Spleen (tissue), 11 donors: ENCODE data around the gene KIAA0040. TPM values are rescaled to one million over a fixed set of nuclear protein-coding genes. Genes with fewer than 3 reads are reported as not detected.

ENCODE experiments used
- DNase-seq: peaks from one replicate; pipeline ENCODE4 v3.0.0-alpha.2; 2020
- H3K27ac ChIP-seq, 8 donors: fragments of 200-600 bp; sonication (generic) in 7 of 8; 1 replicate in 4 of 8; 2 replicates in 4 of 8; pipeline versions ENCODE4 v1.5.0 to v1.8.0; 2016 to 2021; ENCODE audit warnings: inconsistent platforms in 4 of 8, mild to moderate bottlenecking in 4 of 8, moderate library complexity in 1 of 8
- H3K27me3 ChIP-seq, 7 donors: fragments of 200-600 bp; sonication (generic) in 6 of 7; replicated peaks in 1 of 7; 1 replicate in 4 of 7; 2 replicates in 3 of 7; pipeline versions ENCODE4 v1.5.0 to v1.8.0; 2016 to 2021; ENCODE audit warnings: inconsistent platforms in 3 of 7, mild to moderate bottlenecking in 1 of 7
- H3K36me3 ChIP-seq, 6 donors: fragments of 200-600 bp; sonication (generic) in 5 of 6; 1 replicate in 4 of 6; 2 replicates in 2 of 6; pipeline versions ENCODE4 v1.5.0 to v1.8.0; 2016 to 2021; ENCODE audit warnings: inconsistent platforms in 2 of 6
- H3K4me1 ChIP-seq, 6 donors: fragments of 200-600 bp; sonication (generic) in 5 of 6; 1 replicate in 3 of 6; 2 replicates in 3 of 6; pipeline versions ENCODE4 v1.5.0 to v1.8.0; 2016 to 2021; ENCODE audit warnings: inconsistent platforms in 3 of 6
- H3K4me3 ChIP-seq, 8 donors: fragments of 200-600 bp; sonication (generic) in 7 of 8; 1 replicate in 4 of 8; 2 replicates in 4 of 8; pipeline versions ENCODE4 v1.5.0 to v1.8.0; 2016 to 2021; ENCODE audit warnings: inconsistent platforms in 4 of 8, mild to moderate bottlenecking in 4 of 8, moderate library complexity in 2 of 8
- H3K9me3 ChIP-seq, 8 donors: fragments of 200-600 bp; sonication (generic) in 7 of 8; 1 replicate in 4 of 8; 2 replicates in 4 of 8; pipeline versions ENCODE4 v1.5.0 to v1.8.0; 2016 to 2021; ENCODE audit warnings: inconsistent platforms in 4 of 8
- POLR2A ChIP-seq, 3 donors: fragments of 450-650 bp; IDR thresholded peaks; one replicate each; pipeline ENCODE4 v1.5.1; 2017; ENCODE audit warnings: antibody characterized with exemption in 3 of 3, mild to moderate bottlenecking in 1 of 3
- POLR2AphosphoS5 ChIP-seq, 3 donors: sonication (generic); formaldehyde crosslinking; IDR thresholded peaks; one replicate each; pipeline ENCODE4 v1.5.1; 2017; ENCODE audit warnings: antibody characterized with exemption in 3 of 3
- WGBS, 5 donors: extraction: QIAGEN DNeasy Blood & Tissue Kit in 3 of 5; methylation state at CpG; one replicate each; pipeline versions ENCODE4 v1.1.5 to v1.1.7; 2013 to 2018; 5-methylcytosine and 5-hydroxymethylcytosine counted together
- intact Hi-C: fragments of 100-400 bp; cut with DNase I; formaldehyde crosslinking; loops from one replicate; pipeline ENCODE4 v1.15.0; 2023; ENCODE audit warnings: low total_unique reads
- polyA plus RNA-seq, 3 donors: library from polyadenylated mRNA; stranded (reverse); fragments of 200-250 nt; gene quantifications; one replicate each; pipeline ENCODE4 v1.2.1, GENCODE V29; 2013
- total RNA-seq, 7 donors: library from RNA; depleted of rRNA in 3 of 7; stranded (reverse); fragments of >200 nt in 3 of 7; fragmentation: NEBNext Ultra II Directional in 4 of 7; extraction: Animal tissue kit (Norgen Biotek cat#: 25700) in 4 of 7; gene quantifications; one replicate each; pipeline versions ENCODE4 v1.1.0 to v1.2.1, GENCODE V29; 2016 to 2021
- TF ChIP-seq, protein P1 (sequence below), 11 experiments: fragments of 200-600 bp in 7 of 11; fragments of 450-650 bp in 4 of 11; sonication (generic) in 4 of 11; IDR thresholded peaks in 8 of 11; conservative IDR thresholded peaks in 3 of 11; 1 replicate in 7 of 11; 2 replicates in 4 of 11; pipeline versions ENCODE4 v1.4.0 to v1.8.0; 2016 to 2021; ENCODE audit warnings: antibody characterized with exemption in 11 of 11, inconsistent platforms in 4 of 11, mild to moderate bottlenecking in 1 of 11
- donor health status: healthy with polysubstance abuse.
- donor health status: DM: no; HTN: no; CAD: no; lungs with moderate emphysema.
- donor health status: DM: no; HTN: no; CAD: no.
- donor health status: Bipolar disorder and iron deficiency.
- donor health status: healthy.
- donor health status: DM: no; HTN: no; CAD: no.
- donor health status: DM: yes; HTN: yes; CAD: no.

Gene KIAA0040
- total and polyA plus RNA-seq, 10 donors: 13.7 to 111 (median 48.1) TPM

DNA sequence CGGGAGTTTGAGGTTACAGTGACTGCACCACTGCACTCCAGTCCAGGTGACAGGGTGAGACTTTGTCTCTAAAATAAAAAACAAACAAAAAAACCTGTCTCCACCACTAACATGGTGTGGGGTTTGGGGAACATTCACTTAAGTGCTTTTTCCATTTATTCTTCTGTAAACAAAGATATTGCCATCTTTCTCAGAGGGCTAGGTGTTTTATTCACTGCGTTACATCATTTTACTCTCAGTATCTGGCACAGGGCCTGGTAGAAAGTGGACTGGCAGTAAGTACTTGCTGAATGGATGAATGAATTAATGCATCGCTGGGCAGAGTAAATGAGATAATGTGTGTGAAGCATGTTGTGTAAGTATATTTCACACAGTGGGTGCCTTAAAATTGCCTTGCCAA, 20.1 kb downstream of the KIAA0040 start:
- DNase-seq: no peak
- peak overlapping the region in 1 of 8 donors; percentile 29 for H3K27ac ChIP-seq
- H3K36me3 ChIP-seq: peaks cover 0 to 97% (median 35%) of the 10 kb centered on the region in 6 donors
- 87 to 93% (median 89%) methylated on average over 3 of the region's 3 CpGs for WGBS, 5 donors
- intact Hi-C loops: no loop called here
- H3K27me3 ChIP-seq: no peaks in the 10 kb centered on the region
- H3K4me3 ChIP-seq: no peak overlapping the region
- no peaks in the 10 kb centered on the region for H3K9me3 ChIP-seq
- no peak for TF ChIP-seq POLR2A (IDR thresholded peaks at IDR 0.05)
- TF ChIP-seq POLR2AphosphoS5 (IDR thresholded peaks at IDR 0.05): no peak
- TF ChIP-seq, protein P1, sequence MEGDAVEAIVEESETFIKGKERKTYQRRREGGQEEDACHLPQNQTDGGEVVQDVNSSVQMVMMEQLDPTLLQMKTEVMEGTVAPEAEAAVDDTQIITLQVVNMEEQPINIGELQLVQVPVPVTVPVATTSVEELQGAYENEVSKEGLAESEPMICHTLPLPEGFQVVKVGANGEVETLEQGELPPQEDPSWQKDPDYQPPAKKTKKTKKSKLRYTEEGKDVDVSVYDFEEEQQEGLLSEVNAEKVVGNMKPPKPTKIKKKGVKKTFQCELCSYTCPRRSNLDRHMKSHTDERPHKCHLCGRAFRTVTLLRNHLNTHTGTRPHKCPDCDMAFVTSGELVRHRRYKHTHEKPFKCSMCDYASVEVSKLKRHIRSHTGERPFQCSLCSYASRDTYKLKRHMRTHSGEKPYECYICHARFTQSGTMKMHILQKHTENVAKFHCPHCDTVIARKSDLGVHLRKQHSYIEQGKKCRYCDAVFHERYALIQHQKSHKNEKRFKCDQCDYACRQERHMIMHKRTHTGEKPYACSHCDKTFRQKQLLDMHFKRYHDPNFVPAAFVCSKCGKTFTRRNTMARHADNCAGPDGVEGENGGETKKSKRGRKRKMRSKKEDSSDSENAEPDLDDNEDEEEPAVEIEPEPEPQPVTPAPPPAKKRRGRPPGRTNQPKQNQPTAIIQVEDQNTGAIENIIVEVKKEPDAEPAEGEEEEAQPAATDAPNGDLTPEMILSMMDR (IDR thresholded peaks at IDR 0.05 in 8 of 11, conservative IDR thresholded peaks at IDR 0.05 in 3 of 11): no peak
- H3K4me1 ChIP-seq: peaks cover 0 to 85% (median 22%) of the 10 kb centered on the region in 6 donors

DNA sequence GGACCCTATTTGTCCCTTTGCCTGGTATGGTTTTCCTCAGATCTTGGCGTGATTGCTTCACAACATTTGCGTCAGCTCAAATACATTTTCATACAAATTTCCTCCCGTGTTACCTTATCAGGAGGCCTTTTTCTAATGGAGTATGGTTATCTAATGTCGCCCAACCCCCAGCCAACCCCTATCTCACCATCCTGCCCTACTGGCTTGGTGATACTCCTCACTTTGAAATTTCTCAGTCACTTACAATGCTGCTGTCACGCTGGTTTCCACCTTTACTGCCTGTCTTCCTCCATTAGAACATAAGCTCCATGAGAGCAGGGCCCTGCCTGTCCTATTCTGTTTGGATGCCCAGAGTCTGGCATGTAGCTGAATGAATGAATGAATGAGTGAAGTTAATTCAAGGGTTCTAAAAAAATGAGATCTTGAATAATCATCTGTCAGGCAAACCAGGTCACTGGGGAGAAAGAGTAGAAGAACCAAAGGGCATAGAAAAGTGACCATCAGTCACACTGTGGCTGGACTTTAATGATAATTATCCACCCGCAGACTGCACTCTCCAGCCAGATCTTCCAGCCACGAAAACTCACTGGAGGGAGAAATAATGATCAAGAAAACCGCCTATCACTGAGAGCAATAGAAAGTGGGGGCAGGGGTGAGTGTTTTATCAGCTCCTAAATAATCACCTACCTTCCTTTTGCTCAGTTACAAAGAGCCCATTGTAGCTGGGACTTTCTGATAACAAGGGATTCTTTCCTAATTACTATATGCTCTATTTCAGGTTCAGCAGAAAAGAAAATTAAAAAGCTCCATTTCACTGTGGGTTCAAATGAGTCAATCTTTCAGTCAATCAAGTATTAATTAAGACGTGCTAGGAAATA, 21.3 kb downstream of the KIAA0040 start:
- H3K36me3 ChIP-seq: peaks cover 0 to 97% (median 40%) of the 10 kb centered on the region in 6 donors
- DNase-seq: no peak
- WGBS, 5 donors: 90 to 95% (median 92%) methylated on average over 9 of the region's 9 CpGs
- no peaks in the 10 kb centered on the region for H3K27me3 ChIP-seq
- intact Hi-C loops: no loop called here
- H3K4me1 ChIP-seq: peaks cover 0 to 73% (median 19%) of the 10 kb centered on the region in 6 donors
- no peak overlapping the region for H3K4me3 ChIP-seq
- peak overlapping the region in 1 of 8 donors; percentile 21 for H3K27ac ChIP-seq
- TF ChIP-seq, protein P1 (IDR thresholded peaks at IDR 0.05 in 8 of 11, conservative IDR thresholded peaks at IDR 0.05 in 3 of 11): no peak
- TF ChIP-seq POLR2AphosphoS5 (IDR thresholded peaks at IDR 0.05) (no peak), POLR2A (IDR thresholded peaks at IDR 0.05) (no peak)
- no peaks in the 10 kb centered on the region for H3K9me3 ChIP-seq

DNA sequence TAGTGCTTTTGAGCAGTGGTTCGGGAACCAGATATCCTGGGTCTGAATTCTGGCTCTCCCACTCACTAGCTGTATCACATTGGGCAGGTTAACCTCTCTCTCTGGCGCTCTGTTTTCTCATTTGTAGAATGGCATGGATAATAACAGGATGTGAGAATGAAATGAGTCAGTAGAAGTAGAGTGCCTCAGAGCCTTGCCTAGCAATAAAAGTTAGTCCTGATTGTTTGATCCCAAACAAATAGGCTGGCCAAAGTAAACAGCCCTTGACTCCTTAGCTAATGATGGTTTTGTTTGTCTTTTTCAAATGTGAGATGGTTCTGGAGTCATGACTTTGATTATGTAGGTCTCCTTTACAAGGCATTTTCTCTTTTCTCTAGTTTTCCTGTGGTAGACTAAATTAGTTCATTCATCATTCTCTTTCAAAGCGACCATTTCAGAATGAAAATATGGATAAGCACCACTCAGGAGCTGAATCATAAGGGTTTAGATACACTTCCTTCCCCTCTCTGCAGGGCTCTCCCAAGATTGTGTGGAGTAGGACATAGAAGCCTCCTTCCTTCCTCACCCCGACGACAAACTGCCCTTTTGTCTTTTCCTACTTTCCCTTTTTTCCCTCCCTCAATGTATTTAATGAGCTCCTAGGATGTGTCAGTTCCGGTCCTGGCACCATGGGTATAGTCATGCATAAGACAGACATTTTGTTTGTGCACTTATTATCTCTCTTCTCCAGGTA, 23.1 kb downstream of the KIAA0040 start:
- 65 to 87% (median 76%) methylated on average over 6 of the region's 6 CpGs for WGBS, 5 donors
- Histone ChIP-seq H3K36me3 (peaks cover 3 to 100% (median 52%) of the 10 kb centered on the region in 6 donors), H3K4me1 (peaks cover 0 to 65% (median 15%) of the 10 kb centered on the region in 6 donors), H3K4me3 (no peak overlapping the region), H3K27me3 (no peaks in the 10 kb centered on the region), H3K9me3 (no peaks in the 10 kb centered on the region), H3K27ac (peak overlapping the region in 1 of 8 donors; percentile 43)
- intact Hi-C loops: no loop called here
- TF ChIP-seq POLR2A (IDR thresholded peaks at IDR 0.05): no peak
- TF ChIP-seq POLR2AphosphoS5 (IDR thresholded peaks at IDR 0.05): no peak
- TF ChIP-seq, protein P1 (IDR thresholded peaks at IDR 0.05 in 8 of 11, conservative IDR thresholded peaks at IDR 0.05 in 3 of 11): no peak
- DNase-seq: no peak

DNA sequence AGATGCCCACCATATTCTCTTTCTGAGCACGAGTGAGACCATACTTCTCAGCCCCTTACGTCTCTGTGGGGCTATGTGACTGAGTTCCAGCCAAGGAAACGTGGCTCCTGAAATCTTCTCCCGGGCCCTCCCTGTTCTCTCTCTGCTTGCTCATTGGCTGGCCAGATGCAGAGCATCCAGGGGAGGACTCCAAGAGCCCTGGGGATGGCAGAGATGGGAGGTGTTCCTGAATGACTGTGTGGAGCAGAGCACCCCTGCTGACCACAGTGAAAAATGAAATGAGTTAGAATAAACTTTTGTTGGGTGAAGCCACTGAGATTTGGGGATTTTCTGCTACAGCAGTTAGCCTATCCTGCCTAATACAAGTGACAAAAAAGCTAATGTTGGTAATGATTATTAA, 23.8 kb downstream of the KIAA0040 start:
- Histone ChIP-seq H3K36me3 (peaks cover 3 to 100% (median 59%) of the 10 kb centered on the region in 6 donors), H3K27ac (peak overlapping the region in 1 of 8 donors; percentile 43), H3K4me1 (peaks cover 0 to 59% (median 12%) of the 10 kb centered on the region in 6 donors), H3K4me3 (no peak overlapping the region), H3K9me3 (no peaks in the 10 kb centered on the region), H3K27me3 (no peaks in the 10 kb centered on the region)
- DNase-seq: no peak
- intact Hi-C loops: no loop called here
- TF ChIP-seq POLR2A (IDR thresholded peaks at IDR 0.05) (no peak), POLR2AphosphoS5 (IDR thresholded peaks at IDR 0.05) (no peak)
- TF ChIP-seq, protein P1 (IDR thresholded peaks at IDR 0.05 in 8 of 11, conservative IDR thresholded peaks at IDR 0.05 in 3 of 11): no peak
- 92 to 97% (median 93%) methylated on average over 4 of the region's 4 CpGs for WGBS, 5 donors
